ENCODE data around the gene ADGRG6. TPM values are rescaled to one million over a fixed set of nuclear protein-coding genes. Genes with fewer than 3 reads are reported as not detected.

The ADGRG6 gene
- polyA plus RNA-seq, 1 donor, result 41.8 TPM

GRCh38 chr6:142374965-142375733, 73.3 kb downstream of the ADGRG6 start:
- Histone ChIP-seq H3K27ac (ENCODE audit: low read length) (peak overlapping the region; percentile 77), H3K4me1 (ENCODE audit: control insufficient read depth, insufficient read depth, low read length) (peaks cover 39% of the 10 kb centered on the region), H3K36me3 (ENCODE audit: control insufficient read depth, insufficient read depth, low read length) (no peaks in the 10 kb centered on the region), H3K27me3 (ENCODE audit: control insufficient read depth, insufficient read depth, low read length) (no peaks in the 10 kb centered on the region), H3K4me3 (ENCODE audit: low read length) (peak overlapping the region; percentile 4), H3K9me3 (ENCODE audit: control insufficient read depth, low read depth, low read length) (no peaks in the 10 kb centered on the region)
- 40% methylated on average over 1 of the region's 4 CpGs for WGBS (ENCODE audit: insufficient coverage, low lambda C conversion rate)
- peak; percentile 73 to 89 for DNase-seq

GRCh38 chr6:142376115-142376514, 74.3 kb downstream of the ADGRG6 start:
- H3K4me1 ChIP-seq (ENCODE audit: control insufficient read depth, insufficient read depth, low read length), result peaks cover 39% of the 10 kb centered on the region
- no peaks in the 10 kb centered on the region for H3K9me3 ChIP-seq (ENCODE audit: control insufficient read depth, low read depth, low read length)
- no peaks in the 10 kb centered on the region for H3K27me3 ChIP-seq (ENCODE audit: control insufficient read depth, insufficient read depth, low read length)
- H3K4me3 ChIP-seq (ENCODE audit: low read length), result no peak overlapping the region
- DNase-seq, result no peak
- no peaks in the 10 kb centered on the region for H3K36me3 ChIP-seq (ENCODE audit: control insufficient read depth, insufficient read depth, low read length)
- WGBS (ENCODE audit: insufficient coverage, low lambda C conversion rate), result 14% methylated on average over 2 of the region's 2 CpGs
- H3K27ac ChIP-seq (ENCODE audit: low read length), result peak overlapping the region; percentile 6

GRCh38 chr6:142376800-142377496, 75.1 kb downstream of the ADGRG6 start:
- no peaks in the 10 kb centered on the region for H3K27me3 ChIP-seq (ENCODE audit: control insufficient read depth, insufficient read depth, low read length)
- peaks cover 39% of the 10 kb centered on the region for H3K4me1 ChIP-seq (ENCODE audit: control insufficient read depth, insufficient read depth, low read length)
- H3K9me3 ChIP-seq (ENCODE audit: control insufficient read depth, low read depth, low read length), result no peaks in the 10 kb centered on the region
- no peak overlapping the region for H3K4me3 ChIP-seq (ENCODE audit: low read length)
- 88% methylated on average over 3 of the region's 7 CpGs for WGBS (ENCODE audit: insufficient coverage, low lambda C conversion rate)
- H3K27ac ChIP-seq (ENCODE audit: low read length), result no peak overlapping the region
- no peak for DNase-seq
- no peaks in the 10 kb centered on the region for H3K36me3 ChIP-seq (ENCODE audit: control insufficient read depth, insufficient read depth, low read length)

GRCh38 chr6:142377497-142377848, 75.7 kb downstream of the ADGRG6 start:
- Histone ChIP-seq H3K4me1 (ENCODE audit: control insufficient read depth, insufficient read depth, low read length) (peaks cover 35% of the 10 kb centered on the region), H3K9me3 (ENCODE audit: control insufficient read depth, low read depth, low read length) (no peaks in the 10 kb centered on the region), H3K4me3 (ENCODE audit: low read length) (no peak overlapping the region), H3K36me3 (ENCODE audit: control insufficient read depth, insufficient read depth, low read length) (no peaks in the 10 kb centered on the region), H3K27me3 (ENCODE audit: control insufficient read depth, insufficient read depth, low read length) (no peaks in the 10 kb centered on the region), H3K27ac (ENCODE audit: low read length) (no peak overlapping the region)
- no CpG with 5 or more reads among the region's 4 CpGs for WGBS (ENCODE audit: insufficient coverage, low lambda C conversion rate)
- DNase-seq, result no peak

GRCh38 chr6:142378138-142378875, 76.5 kb downstream of the ADGRG6 start:
- DNase-seq, result no peak
- H3K4me3 ChIP-seq (ENCODE audit: low read length), result no peak overlapping the region
- no peaks in the 10 kb centered on the region for H3K27me3 ChIP-seq (ENCODE audit: control insufficient read depth, insufficient read depth, low read length)
- WGBS (ENCODE audit: insufficient coverage, low lambda C conversion rate), result 80% methylated on average over 1 of the region's 2 CpGs
- H3K9me3 ChIP-seq (ENCODE audit: control insufficient read depth, low read depth, low read length), result no peaks in the 10 kb centered on the region
- no peak overlapping the region for H3K27ac ChIP-seq (ENCODE audit: low read length)
- no peaks in the 10 kb centered on the region for H3K36me3 ChIP-seq (ENCODE audit: control insufficient read depth, insufficient read depth, low read length)
- peaks cover 29% of the 10 kb centered on the region for H3K4me1 ChIP-seq (ENCODE audit: control insufficient read depth, insufficient read depth, low read length)

GRCh38 chr6:142380626-142381025, 78.8 kb downstream of the ADGRG6 start:
- Histone ChIP-seq H3K9me3 (ENCODE audit: control insufficient read depth, low read depth, low read length) (no peaks in the 10 kb centered on the region), H3K4me1 (ENCODE audit: control insufficient read depth, insufficient read depth, low read length) (peaks cover 15% of the 10 kb centered on the region), H3K27ac (ENCODE audit: low read length) (no peak overlapping the region), H3K27me3 (ENCODE audit: control insufficient read depth, insufficient read depth, low read length) (no peaks in the 10 kb centered on the region), H3K36me3 (ENCODE audit: control insufficient read depth, insufficient read depth, low read length) (no peaks in the 10 kb centered on the region), H3K4me3 (ENCODE audit: low read length) (no peak overlapping the region)
- no peak for DNase-seq
- WGBS (ENCODE audit: insufficient coverage, low lambda C conversion rate), result no CpG with 5 or more reads among the region's 4 CpGs

GRCh38 chr6:142381181-142381580, 79.4 kb downstream of the ADGRG6 start:
- Histone ChIP-seq H3K27ac (ENCODE audit: low read length) (no peak overlapping the region), H3K9me3 (ENCODE audit: control insufficient read depth, low read depth, low read length) (no peaks in the 10 kb centered on the region), H3K4me1 (ENCODE audit: control insufficient read depth, insufficient read depth, low read length) (peaks cover 12% of the 10 kb centered on the region), H3K36me3 (ENCODE audit: control insufficient read depth, insufficient read depth, low read length) (no peaks in the 10 kb centered on the region), H3K27me3 (ENCODE audit: control insufficient read depth, insufficient read depth, low read length) (no peaks in the 10 kb centered on the region), H3K4me3 (ENCODE audit: low read length) (no peak overlapping the region)
- WGBS (ENCODE audit: insufficient coverage, low lambda C conversion rate), result no CpG with 5 or more reads among the region's 2 CpGs
- DNase-seq, result no peak

GRCh38 chr6:142381845-142382378, 80.1 kb downstream of the ADGRG6 start:
- H3K36me3 ChIP-seq (ENCODE audit: control insufficient read depth, insufficient read depth, low read length), result no peaks in the 10 kb centered on the region
- peaks cover 7% of the 10 kb centered on the region for H3K4me1 ChIP-seq (ENCODE audit: control insufficient read depth, insufficient read depth, low read length)
- H3K4me3 ChIP-seq (ENCODE audit: low read length), result no peak overlapping the region
- no peak for DNase-seq
- WGBS (ENCODE audit: insufficient coverage, low lambda C conversion rate), result 100% methylated on average over 3 of the region's 5 CpGs
- no peak overlapping the region for H3K27ac ChIP-seq (ENCODE audit: low read length)
- H3K9me3 ChIP-seq (ENCODE audit: control insufficient read depth, low read depth, low read length), result no peaks in the 10 kb centered on the region
- no peaks in the 10 kb centered on the region for H3K27me3 ChIP-seq (ENCODE audit: control insufficient read depth, insufficient read depth, low read length)

- Histone ChIP-seq H3K4me1 (ENCODE audit: control insufficient read depth, insufficient read depth, low read length) (no peaks in the 10 kb centered on the region), H3K4me3 (ENCODE audit: low read length) (no peak overlapping the region), H3K27me3 (ENCODE audit: control insufficient read depth, insufficient read depth, low read length) (no peaks in the 10 kb centered on the region), H3K27ac (ENCODE audit: low read length) (no peak overlapping the region), H3K36me3 (ENCODE audit: control insufficient read depth, insufficient read depth, low read length) (no peaks in the 10 kb centered on the region), H3K9me3 (ENCODE audit: control insufficient read depth, low read depth, low read length) (no peaks in the 10 kb centered on the region)
- no peak for DNase-seq
- no CpG with 5 or more reads among the region's 4 CpGs for WGBS (ENCODE audit: insufficient coverage, low lambda C conversion rate)
These were observed 82.9 kb downstream of the ADGRG6 start for GRCh38 chr6:142384519-142385254.

GRCh38 chr6:142385352-142385751, 83.5 kb downstream of the ADGRG6 start:
- Histone ChIP-seq H3K9me3 (ENCODE audit: control insufficient read depth, low read depth, low read length) (no peaks in the 10 kb centered on the region), H3K4me3 (ENCODE audit: low read length) (no peak overlapping the region), H3K4me1 (ENCODE audit: control insufficient read depth, insufficient read depth, low read length) (no peaks in the 10 kb centered on the region), H3K27ac (ENCODE audit: low read length) (no peak overlapping the region), H3K27me3 (ENCODE audit: control insufficient read depth, insufficient read depth, low read length) (no peaks in the 10 kb centered on the region), H3K36me3 (ENCODE audit: control insufficient read depth, insufficient read depth, low read length) (no peaks in the 10 kb centered on the region)
- WGBS (ENCODE audit: insufficient coverage, low lambda C conversion rate), result 92% methylated on average over 2 of the region's 2 CpGs
- DNase-seq, result no peak

Measured in large intestine (tissue), 3 donors.